ENCODE results near the gene ATP13A4. TPM values are rescaled to one million over a fixed set of nuclear protein-coding genes. Genes with fewer than 3 reads are reported as not detected.
"Not testable (repeated sequence)": the region's sequence is repeated elsewhere in the genome, so short reads cannot be mapped to it uniquely, and the experiment has no call there.

The ATP13A4 gene
- polyA plus RNA-seq, 1 donor = 0.72 TPM

DNA sequence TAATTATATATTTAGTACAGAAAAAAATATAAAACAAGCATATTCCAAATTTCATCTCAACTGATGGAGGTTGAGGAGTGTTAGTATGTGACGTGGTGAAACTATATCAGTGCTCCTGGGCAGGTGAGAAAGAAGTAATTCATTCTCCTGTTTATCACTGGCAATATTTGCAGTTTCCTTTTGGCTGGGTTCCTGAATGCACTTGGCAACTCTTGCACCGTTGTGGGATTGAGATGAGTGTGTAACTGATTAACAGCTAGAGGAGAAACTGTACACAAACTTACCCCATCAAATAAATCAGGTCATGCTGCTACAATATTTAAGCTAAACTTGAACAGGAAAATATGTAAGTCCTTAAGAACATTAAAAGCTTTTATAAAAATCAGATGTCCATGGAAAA, 2.1 kb upstream of the ATP13A4 start:
- no peak for DNase-seq

DNA sequence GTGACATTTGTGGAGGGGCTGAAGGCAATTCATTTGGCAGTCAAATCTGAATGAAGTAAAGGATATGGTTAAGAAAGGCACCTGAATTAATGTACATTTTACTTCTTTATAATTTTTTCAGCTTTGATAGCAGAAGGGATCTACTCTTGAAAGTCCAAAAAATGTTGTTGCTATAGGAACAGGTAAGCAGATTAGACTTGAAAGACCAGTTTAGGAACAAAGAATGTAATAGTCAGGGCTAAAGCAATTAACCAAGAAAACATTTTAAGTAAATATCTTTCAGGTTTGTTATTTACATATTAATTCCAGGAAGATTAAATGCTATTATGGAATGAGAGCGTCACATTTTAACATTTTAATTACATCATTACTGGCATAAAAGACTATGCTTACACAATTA, 1.1 kb downstream of the ATP13A4 start:
- DNase-seq = no peak

GRCh38 chr3:193552923-193553322, 1.8 kb downstream of the ATP13A4 start:
- no peak for DNase-seq

DNA sequence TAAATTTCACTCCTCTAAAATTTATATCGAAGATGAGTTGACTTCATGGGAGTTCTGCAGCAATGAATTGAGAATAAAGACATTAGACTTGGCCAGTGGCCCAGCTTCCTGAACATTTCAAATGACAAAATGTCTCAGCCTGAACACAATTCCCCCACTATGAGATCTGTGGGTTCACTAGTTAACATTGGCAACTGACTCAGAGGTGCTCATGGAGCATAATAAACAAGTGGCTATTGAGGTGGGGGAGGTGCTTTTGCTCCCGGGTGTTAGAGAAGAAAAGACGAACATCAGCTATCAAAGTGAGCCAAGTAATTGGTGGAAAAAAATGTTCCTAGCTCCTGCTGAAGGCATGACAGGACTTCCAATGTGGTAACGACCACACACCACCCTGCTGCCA, 6.3 kb downstream of the ATP13A4 start:
- DNase-seq = no peak

DNA sequence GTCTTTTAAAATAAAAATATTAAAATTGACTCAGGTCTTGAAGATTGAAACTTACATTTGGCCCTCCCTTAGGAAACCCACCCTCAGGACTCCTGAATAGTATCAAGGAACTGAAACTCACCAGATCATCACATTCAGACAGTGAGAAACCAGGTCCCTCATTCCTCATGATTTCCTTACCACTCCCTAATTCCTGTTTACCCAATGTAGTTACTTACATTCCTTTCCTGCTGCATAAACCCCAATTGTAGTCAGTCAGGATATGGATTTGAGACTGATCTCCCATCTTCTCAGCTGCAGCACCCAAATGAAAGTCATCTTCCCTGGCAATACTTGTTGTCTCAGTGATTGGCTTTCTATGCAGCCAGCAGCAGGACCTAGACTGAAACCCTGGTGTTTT, 8.6 kb downstream of the ATP13A4 start:
- DNase-seq = no peak

DNA sequence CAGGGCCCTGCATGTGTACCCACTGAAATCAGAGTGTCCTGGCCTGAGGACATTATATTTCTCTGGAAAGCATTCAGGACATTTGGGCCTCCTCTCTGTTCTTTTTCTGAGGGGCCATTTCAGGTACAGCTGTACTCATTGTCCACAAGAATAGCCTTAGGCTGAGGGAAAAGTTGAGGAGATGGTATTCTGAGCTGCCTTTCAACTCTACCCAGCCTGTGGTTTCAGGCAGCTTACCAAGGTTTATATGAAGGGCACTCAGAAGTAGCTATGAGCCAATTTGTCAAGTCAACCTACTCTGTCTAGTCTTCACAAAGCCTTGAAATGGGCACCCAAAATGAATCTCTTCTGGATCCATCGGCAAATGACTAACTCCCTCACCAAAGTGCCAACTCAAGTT, 9.4 kb downstream of the ATP13A4 start:
- no peak for DNase-seq

DNA sequence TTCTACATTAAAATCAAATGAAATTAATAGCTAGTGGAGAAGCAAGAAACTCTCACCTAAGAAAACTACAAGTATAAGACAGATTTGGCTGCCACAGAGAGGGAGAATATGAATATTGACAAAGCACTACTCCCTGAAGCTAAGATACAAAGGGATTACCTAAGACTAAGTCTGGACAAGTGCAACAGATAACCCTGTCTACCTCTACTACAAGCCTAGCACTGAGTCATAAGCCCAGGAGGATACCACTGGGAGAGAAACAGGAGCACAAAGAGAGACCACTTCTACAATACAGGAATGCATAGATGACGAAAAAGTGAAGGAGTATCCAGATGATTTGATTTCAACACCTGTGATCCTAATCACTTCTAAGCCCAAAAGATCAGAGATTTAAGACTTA, 10.4 kb downstream of the ATP13A4 start:
- no peak for DNase-seq

DNA sequence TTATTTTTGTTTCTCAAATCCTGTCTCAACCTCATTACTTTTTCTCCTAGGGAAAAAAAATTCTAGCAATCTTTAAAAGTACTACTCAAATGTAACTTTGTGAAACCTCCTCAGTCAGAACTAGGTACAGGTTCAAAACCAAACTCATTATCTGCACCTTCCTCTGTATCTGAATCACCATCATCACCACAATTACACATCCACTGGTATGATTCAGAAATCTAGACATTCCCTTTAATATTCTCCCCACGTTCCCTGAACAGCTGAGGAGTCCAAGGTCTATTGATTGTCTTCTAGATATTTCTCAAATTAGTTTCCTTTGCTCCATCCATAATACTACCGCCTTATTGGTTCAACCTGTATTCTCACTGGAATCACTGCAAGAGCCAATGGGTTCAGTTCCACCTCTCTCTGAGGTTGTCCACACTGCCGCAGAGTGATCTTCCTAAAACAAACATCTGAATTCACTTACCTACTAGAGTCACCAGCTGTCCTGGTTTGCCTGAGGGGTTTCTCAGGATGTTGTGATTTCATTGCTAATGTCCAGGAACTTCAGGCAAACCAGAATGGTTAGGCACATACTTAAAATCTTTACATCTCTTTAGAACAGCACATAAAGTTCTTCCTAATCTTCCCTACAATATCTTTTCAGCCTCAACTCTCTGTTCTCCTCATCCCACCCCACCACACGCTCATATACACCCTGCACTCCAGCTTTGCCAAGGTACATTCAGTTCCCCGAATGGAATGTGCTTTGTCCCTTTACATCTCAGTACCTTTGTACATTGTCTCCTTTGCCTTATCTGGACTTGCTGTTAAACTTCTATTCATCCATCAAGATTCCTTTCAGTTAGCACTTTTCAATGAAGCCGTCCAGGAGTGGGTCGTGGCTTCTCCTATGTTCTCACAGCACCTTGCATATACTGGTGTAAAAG, 24.2 kb downstream of the ATP13A4 start:
- no peak for DNase-seq

DNA sequence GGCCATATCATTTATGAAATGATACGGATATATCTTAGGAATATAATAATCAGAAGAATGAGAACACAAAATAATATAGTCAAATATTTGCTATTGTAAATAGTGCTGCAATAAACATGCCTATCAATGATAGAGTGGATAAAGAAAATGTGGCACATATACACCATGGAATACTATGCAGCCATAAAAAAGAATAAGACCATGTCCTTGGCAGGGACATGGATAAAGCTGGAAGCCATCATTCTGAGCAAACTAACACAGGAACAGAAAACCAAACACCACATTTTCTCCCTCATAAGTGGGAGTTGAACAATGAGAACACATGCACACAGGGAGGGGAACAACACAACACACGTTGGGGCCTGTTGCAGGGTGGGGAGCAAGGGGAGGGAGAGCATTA, 28.6 kb downstream of the ATP13A4 start:
- DNase-seq = not testable (repeated sequence)

DNA sequence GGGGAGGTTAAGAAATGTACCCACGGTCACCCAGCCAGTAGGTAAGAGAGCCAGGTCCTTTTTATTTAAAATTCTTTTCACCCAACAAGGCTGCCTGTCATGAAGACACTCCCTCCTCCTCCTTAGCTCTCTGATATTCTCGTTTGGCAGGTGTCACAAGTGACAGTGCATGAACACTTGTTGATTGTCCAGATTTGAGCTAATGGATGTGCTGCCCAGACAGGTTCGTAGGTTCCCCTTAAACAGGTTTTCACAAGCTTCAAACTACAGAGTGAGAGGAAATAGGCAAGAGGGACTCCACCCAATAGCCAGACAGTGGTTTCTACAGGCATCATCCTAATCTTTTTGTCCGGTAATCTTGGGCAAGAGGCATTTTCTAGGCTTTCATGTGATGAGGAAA, 32.2 kb downstream of the ATP13A4 start:
- DNase-seq = no peak

DNA sequence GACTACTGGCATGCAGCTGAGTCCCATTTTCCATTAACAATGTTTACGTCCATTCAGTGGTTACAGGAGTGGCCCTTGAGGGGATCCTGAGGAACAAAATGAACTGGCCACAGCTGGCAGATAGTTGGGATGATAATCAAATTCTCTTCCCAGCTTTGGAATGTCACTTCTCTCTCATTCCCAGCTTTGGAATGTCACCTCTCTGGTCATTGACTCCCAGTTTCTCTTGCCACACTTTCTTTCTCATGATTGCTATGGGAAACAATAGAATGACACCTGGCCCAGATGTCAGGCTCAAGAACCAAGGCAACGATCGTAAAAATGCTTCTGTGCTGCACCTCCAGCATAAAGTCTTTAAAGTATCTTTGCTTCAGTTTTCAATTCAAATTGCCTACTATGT, 34.0 kb downstream of the ATP13A4 start:
- DNase-seq = no peak

DNA sequence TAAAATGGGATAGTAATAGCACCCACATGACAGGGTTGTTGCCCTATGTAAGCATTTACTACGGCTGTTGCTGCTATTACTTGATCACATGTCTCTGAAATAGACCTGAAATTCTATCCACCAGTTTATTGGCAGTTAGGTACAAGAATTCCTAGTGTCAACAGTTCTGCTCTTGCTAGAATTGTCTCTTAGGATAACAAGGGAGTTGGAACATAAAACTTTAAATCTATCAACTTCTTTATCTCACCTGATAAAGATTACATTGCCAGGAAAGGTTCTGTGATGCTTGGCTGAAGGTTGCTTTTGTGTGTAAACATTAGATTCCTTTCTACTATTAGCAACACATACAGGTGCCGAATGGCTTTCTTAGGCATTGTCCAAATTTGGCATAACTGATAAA, 38.7 kb downstream of the ATP13A4 start:
- DNase-seq = no peak

DNA sequence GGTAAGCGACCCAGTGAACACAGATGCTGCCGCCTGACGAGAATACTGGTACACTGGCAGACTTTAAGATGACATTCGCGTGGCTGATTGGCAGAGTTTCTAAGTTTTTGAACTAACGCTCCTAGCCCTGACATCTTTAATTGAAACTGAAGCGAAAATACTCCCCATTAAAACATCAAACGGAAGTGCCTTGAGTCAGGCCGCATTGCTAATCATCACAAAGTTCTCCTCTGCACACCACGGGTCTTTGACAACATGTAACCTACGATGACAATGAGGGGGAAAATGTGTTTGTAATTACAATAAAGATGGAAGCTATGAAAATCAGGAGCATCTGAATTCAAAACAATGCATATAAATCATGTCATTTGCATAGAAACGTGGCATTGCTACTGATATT, 44.5 kb downstream of the ATP13A4 start:
- DNase-seq = no peak

DNA sequence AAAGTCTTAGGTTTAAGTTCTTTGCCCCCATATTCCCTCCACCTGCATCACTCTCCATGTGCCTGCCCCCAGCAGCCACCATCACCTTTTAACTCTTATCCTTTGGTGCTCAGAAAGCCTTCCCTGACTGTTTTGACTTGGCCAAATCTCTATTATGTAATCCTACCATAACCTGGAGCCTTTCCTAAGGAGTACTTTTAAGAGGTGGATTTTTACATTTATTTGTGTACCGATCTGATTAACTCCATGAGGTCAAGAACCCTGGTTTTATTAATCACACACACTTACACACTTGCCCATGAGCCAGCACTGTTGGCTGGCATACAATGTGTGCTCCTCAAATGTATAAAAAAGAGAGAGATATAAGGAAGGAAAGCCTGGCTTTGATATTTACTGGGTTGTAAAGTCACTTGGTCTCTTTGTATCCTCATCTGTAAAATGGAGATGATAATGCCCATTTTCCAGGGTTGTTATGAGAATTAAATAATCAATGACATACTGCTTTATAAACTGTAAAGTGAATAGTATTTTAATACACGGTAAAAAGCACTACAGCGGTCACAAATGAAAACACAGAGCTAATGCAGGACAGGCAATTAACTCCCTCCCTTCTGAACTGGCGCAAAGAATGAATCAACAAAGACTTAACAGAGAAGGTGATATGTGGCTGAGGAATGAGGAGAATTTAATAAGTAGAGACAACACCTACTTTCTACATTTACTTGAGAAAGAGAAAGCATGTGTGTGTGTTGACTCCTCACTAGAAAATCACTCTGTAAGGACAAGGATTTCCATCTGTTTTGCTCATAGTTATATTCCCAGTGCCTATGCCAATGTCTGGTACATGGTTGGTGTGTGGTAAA, 45.4 kb downstream of the ATP13A4 start:
- no peak for DNase-seq

- DNase-seq = no peak
These were observed 46.6 kb downstream of the ATP13A4 start for GRCh38 chr3:193508108-193508507.

DNA sequence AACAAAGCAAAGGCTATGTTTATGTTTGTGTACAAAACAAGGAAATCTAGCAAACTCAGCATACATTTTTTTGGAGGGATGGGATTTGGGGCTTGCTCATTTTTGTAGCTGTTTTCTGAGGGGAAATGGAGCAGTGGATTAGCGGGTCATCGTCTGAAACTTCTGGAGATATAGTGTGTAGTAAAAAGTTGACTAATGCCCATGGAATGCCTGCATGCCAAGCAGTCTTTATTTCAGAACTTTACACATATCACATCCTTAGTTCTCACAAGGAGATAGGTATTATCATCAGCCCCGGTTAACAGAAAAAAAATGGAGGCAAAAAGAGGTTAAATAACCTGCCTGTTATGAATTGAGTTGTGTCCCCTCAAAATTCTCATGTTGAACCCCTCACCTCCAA, 47.1 kb downstream of the ATP13A4 start:
- no peak for DNase-seq

- DNase-seq = peak; percentile 29
These were observed 47.8 kb downstream of the ATP13A4 start for GRCh38 chr3:193506921-193507320.

DNA sequence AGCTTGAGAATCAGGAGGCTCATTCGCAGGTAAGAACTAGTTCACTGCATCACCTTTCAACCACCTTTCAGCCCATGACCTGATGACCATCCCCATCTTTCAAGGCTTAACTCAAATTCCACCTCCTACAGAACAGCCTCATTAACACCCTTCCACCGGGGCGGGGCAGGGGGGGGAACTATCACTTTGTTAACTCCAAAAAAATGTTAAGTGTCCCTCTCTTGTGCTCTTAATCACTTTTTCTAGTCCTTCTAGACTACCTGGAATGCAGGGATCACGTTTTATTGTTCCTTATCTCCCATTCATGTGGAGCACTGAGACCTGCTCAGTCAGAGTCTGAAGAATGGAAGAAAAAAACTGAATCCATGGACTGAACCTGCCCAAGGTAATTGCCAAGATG, 51.8 kb downstream of the ATP13A4 start:
- DNase-seq = no peak

- DNase-seq = no peak
These were observed 54.8 kb downstream of the ATP13A4 start for GRCh38 chr3:193499801-193500485.

GRCh38 chr3:193499136-193499770, 55.4 kb downstream of the ATP13A4 start:
- DNase-seq = peak; percentile 41

- DNase-seq = no peak
These were observed 56.5 kb downstream of the ATP13A4 start for GRCh38 chr3:193498215-193498614.

GRCh38 chr3:193496658-193497057, 58.0 kb downstream of the ATP13A4 start:
- DNase-seq = no peak

DNA sequence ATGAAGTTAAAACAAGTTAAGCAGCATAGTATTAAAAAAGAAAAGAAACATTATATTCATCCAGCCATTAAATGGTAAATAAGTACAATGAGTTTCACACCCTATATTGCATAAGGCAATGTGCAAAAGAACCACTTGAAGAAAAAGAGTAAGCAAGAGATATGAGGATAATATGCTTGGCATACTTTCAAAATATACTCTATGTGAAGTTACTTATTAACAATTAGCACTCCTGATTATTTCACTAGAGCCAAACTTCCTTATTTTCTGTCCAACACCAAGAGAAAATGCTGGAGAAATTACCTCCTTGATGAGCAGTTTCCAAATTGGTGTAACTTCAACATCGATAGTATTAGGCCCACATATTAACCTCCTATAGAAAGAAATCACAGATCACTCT, 63.7 kb downstream of the ATP13A4 start:
- no peak for DNase-seq

All from hindlimb muscle (tissue), 1 donor.